T-helper 22 cell (primary cell): ENCODE data around the gene HEBP2.
"Not testable (repeated sequence)": the region's sequence is repeated elsewhere in the genome, so short reads cannot be mapped to it uniquely, and the experiment has no call there.

ENCODE experiments used
- DNase-seq: peaks from one replicate; pipeline ENCODE4 v3.0.0-alpha.2; 2020; ENCODE audit warnings: low read depth

The HEBP2 gene

GRCh38 chr6:138424004-138424904 is 20.2 kb downstream of the HEBP2 start:
- DNase-seq, result no peak

- DNase-seq, result not testable (repeated sequence)
Measured at GRCh38 chr6:138425256-138425655, 21.2 kb downstream of the HEBP2 start.

GRCh38 chr6:138426500-138427123 is 22.6 kb downstream of the HEBP2 start:
- no peak for DNase-seq

- no peak for DNase-seq
Measured at GRCh38 chr6:138427701-138428100, 23.7 kb downstream of the HEBP2 start.

GRCh38 chr6:138428944-138429598 is 25.0 kb downstream of the HEBP2 start:
- no peak for DNase-seq

GRCh38 chr6:138429761-138430160 is 25.7 kb downstream of the HEBP2 start:
- no peak for DNase-seq

GRCh38 chr6:138430361-138431145 is 26.5 kb downstream of the HEBP2 start:
- no peak for DNase-seq

GRCh38 chr6:138431256-138432062 is 27.4 kb downstream of the HEBP2 start:
- no peak for DNase-seq

GRCh38 chr6:138432063-138432356 is 28.0 kb downstream of the HEBP2 start:
- DNase-seq, result no peak

- DNase-seq, result no peak
Measured at GRCh38 chr6:138434096-138434495, 30.1 kb downstream of the HEBP2 start.

- no peak for DNase-seq
Measured at GRCh38 chr6:138434925-138435324, 30.9 kb downstream of the HEBP2 start.

GRCh38 chr6:138439546-138439945 is 35.5 kb downstream of the HEBP2 start:
- DNase-seq, result no peak

GRCh38 chr6:138440296-138440695 is 36.3 kb downstream of the HEBP2 start:
- no peak for DNase-seq

- no peak for DNase-seq
Measured at GRCh38 chr6:138440758-138441357, 36.8 kb downstream of the HEBP2 start.

- DNase-seq, result no peak
Measured at GRCh38 chr6:138441965-138442364, 37.9 kb downstream of the HEBP2 start.

GRCh38 chr6:138442663-138443062 is 38.6 kb downstream of the HEBP2 start:
- no peak for DNase-seq

GRCh38 chr6:138443979-138444378 is 40.0 kb downstream of the HEBP2 start:
- DNase-seq, result no peak

- no peak for DNase-seq
Measured at GRCh38 chr6:138446821-138447220, 42.8 kb downstream of the HEBP2 start.

- no peak for DNase-seq
Measured at GRCh38 chr6:138450445-138450844, 46.4 kb downstream of the HEBP2 start.

GRCh38 chr6:138451043-138451442 is 47.0 kb downstream of the HEBP2 start:
- DNase-seq, result no peak
